ENCODE data around the gene MGMT. TPM values are rescaled to one million over a fixed set of nuclear protein-coding genes. Genes with fewer than 3 reads are reported as not detected.

MGMT gene
- total RNA-seq, 4 donors from 2014 or later, result 16.5 to 37.5 (median 32.1) TPM

- Histone ChIP-seq H3K9me3 (no peaks in the 10 kb centered on the region), H3K27ac (no peak overlapping the region), H3K4me3 (no peak overlapping the region), H3K4me1 (peaks cover 0 to 18% (median 0%) of the 10 kb centered on the region in 3 donors), H3K27me3 (no peaks in the 10 kb centered on the region), H3K36me3 (no peaks in the 10 kb centered on the region)
- TF ChIP-seq, protein P1, sequence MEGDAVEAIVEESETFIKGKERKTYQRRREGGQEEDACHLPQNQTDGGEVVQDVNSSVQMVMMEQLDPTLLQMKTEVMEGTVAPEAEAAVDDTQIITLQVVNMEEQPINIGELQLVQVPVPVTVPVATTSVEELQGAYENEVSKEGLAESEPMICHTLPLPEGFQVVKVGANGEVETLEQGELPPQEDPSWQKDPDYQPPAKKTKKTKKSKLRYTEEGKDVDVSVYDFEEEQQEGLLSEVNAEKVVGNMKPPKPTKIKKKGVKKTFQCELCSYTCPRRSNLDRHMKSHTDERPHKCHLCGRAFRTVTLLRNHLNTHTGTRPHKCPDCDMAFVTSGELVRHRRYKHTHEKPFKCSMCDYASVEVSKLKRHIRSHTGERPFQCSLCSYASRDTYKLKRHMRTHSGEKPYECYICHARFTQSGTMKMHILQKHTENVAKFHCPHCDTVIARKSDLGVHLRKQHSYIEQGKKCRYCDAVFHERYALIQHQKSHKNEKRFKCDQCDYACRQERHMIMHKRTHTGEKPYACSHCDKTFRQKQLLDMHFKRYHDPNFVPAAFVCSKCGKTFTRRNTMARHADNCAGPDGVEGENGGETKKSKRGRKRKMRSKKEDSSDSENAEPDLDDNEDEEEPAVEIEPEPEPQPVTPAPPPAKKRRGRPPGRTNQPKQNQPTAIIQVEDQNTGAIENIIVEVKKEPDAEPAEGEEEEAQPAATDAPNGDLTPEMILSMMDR (IDR thresholded peaks at IDR 0.05), result no peak
- no peak for TF ChIP-seq POLR2A (IDR thresholded peaks at IDR 0.05)
- no peak for TF ChIP-seq EP300 (IDR thresholded peaks at IDR 0.05)
- no peak for TF ChIP-seq POLR2AphosphoS5 (IDR thresholded peaks at IDR 0.05)
- no peak for ATAC-seq
- WGBS, 2 donors (ENCODE audit: low coverage in 1 of 2), result 75 to 91% methylated on average over 11 of the region's 11 CpGs
Measured at GRCh38 chr10:129624526-129624925, 157.5 kb downstream of the MGMT start.

GRCh38 chr10:129626309-129626708, 159.3 kb downstream of the MGMT start:
- TF ChIP-seq, protein P1 (IDR thresholded peaks at IDR 0.05), result no peak
- TF ChIP-seq POLR2AphosphoS5 (IDR thresholded peaks at IDR 0.05) (no peak), EP300 (IDR thresholded peaks at IDR 0.05) (no peak), POLR2A (IDR thresholded peaks at IDR 0.05) (no peak)
- Histone ChIP-seq H3K9me3 (no peaks in the 10 kb centered on the region), H3K36me3 (no peaks in the 10 kb centered on the region), H3K27me3 (no peaks in the 10 kb centered on the region), H3K27ac (no peak overlapping the region), H3K4me3 (no peak overlapping the region), H3K4me1 (peaks cover 0 to 18% (median 0%) of the 10 kb centered on the region in 3 donors)
- ATAC-seq, result no peak
- 80 to 92% methylated on average over 1 to 7 of the region's 15 CpGs for WGBS, 2 donors (ENCODE audit: low coverage in 1 of 2)

GRCh38 chr10:129626796-129627435, 159.9 kb downstream of the MGMT start:
- Histone ChIP-seq H3K27ac (no peak overlapping the region), H3K4me1 (peaks cover 0 to 18% (median 0%) of the 10 kb centered on the region in 3 donors), H3K27me3 (no peaks in the 10 kb centered on the region), H3K9me3 (no peaks in the 10 kb centered on the region), H3K4me3 (no peak overlapping the region), H3K36me3 (no peaks in the 10 kb centered on the region)
- ATAC-seq, result no peak
- 77% methylated on average over 5 of the region's 12 CpGs; no CpG with 5 or more reads in 1 of the 2 donors for WGBS, 2 donors (ENCODE audit: low coverage in 1 of 2)
- TF ChIP-seq POLR2AphosphoS5 (IDR thresholded peaks at IDR 0.05), result no peak
- TF ChIP-seq, protein P1 (IDR thresholded peaks at IDR 0.05), result no peak
- no peak for TF ChIP-seq EP300 (IDR thresholded peaks at IDR 0.05)
- no peak for TF ChIP-seq POLR2A (IDR thresholded peaks at IDR 0.05)

DNA sequence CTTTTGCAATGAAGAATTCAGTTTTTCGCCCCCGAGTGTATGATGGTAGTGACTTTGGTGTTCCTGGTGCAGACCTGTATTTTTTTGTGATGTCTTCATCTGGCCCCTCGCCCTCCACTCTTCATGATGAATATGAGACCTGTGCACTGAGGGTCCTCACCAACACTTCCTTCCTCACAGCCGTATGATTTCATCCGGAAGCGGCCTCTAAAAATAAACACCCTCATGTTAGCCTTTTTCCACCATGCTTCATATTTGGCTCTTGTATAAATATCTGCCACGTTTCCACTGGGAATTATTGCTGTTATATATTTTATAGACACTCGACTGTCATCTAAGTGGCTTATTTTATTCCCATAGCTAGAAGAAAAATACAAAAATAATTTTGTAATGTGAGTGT, 160.4 kb downstream of the MGMT start:
- ATAC-seq, result no peak
- Histone ChIP-seq H3K9me3 (no peaks in the 10 kb centered on the region), H3K27ac (no peak overlapping the region), H3K36me3 (no peaks in the 10 kb centered on the region), H3K4me1 (peaks cover 0 to 18% (median 0%) of the 10 kb centered on the region in 3 donors), H3K4me3 (no peak overlapping the region), H3K27me3 (no peaks in the 10 kb centered on the region)
- TF ChIP-seq POLR2A (IDR thresholded peaks at IDR 0.05), result no peak
- no peak for TF ChIP-seq POLR2AphosphoS5 (IDR thresholded peaks at IDR 0.05)
- TF ChIP-seq EP300 (IDR thresholded peaks at IDR 0.05), result no peak
- TF ChIP-seq, protein P1 (IDR thresholded peaks at IDR 0.05), result no peak
- 30 to 33% methylated on average over 8 of the region's 8 CpGs for WGBS, 2 donors (ENCODE audit: low coverage in 1 of 2)

DNA sequence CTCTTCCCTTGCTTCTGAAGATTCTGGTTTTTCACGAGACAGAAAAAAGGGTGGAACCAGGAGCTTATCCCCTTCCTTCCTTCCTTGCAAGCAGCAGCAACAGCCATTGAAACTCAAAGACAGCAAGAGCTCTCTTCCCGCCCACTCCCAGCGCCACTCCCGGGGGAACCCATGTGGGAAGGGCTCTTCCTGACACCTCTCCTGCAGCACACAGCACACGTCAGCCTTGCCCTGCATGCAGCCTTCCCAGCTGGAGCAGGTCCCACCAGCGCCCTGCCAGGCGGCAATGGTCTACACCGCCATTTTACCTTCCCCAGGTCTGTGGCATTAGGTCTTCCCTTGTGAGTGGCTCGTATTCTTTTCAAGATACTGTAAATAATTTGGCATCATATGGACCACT, 161.8 kb downstream of the MGMT start:
- Histone ChIP-seq H3K4me3 (no peak overlapping the region), H3K36me3 (no peaks in the 10 kb centered on the region), H3K27me3 (no peaks in the 10 kb centered on the region), H3K4me1 (peaks cover 0 to 18% (median 0%) of the 10 kb centered on the region in 3 donors), H3K27ac (no peak overlapping the region), H3K9me3 (peaks cover 0 to 2% (median 0%) of the 10 kb centered on the region in 3 donors)
- 90 to 91% methylated on average over 4 to 6 of the region's 9 CpGs for WGBS, 2 donors (ENCODE audit: low coverage in 1 of 2)
- TF ChIP-seq POLR2AphosphoS5 (IDR thresholded peaks at IDR 0.05) (no peak), POLR2A (IDR thresholded peaks at IDR 0.05) (no peak), EP300 (IDR thresholded peaks at IDR 0.05) (no peak)
- TF ChIP-seq, protein P1 (IDR thresholded peaks at IDR 0.05), result no peak
- ATAC-seq, result no peak
